Measurements from ENCODE around the gene ERBB4.

ERBB4 gene

GRCh38 chr2:212538305-212539071 is at the start of gene ERBB4:
ERBB4 (minus strand) TSS chr2:212538802; CDS start chr2:212538530, 272 bp downstream.
- peak; percentile 48 for DNase-seq

DNA sequence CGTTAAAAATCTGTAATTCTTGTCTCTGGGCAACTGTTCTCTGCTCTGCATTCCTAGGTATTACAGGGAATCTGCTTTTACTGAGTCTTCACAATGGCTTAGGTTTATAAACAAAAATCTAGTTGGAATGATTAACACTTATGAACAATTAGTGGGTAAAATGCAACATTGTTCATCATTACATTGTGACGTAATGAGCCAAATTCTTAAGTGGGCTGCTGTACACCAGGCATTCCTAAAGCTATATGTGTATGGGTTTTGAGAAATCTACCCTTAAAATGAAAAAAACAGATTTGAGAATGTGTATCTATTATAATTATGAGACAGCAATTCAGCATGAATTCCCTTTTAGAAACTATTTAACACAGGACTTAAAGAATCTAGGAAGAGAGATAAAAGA is 41.5 kb upstream of the ERBB4 start:
- no peak for DNase-seq

DNA sequence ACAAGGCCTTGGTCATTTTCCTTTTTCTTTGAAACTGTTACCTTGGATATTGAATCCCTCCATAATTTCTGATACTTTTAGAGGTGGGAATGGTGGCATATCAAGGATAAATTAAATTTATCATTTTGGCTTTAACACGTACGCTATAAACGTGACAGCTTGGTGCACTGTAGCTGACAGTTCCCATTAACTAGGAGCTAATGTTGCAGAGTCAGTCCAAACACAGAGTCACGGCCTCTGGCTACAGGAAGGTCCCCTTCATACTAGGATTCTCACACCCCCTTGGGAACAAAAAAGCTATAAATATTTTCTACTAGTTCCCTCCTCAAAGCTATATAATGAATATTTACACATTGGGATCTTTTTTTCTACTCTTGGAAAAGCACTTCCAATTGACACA is 17.7 kb upstream of the ERBB4 start:
- DNase-seq, result no peak

DNA sequence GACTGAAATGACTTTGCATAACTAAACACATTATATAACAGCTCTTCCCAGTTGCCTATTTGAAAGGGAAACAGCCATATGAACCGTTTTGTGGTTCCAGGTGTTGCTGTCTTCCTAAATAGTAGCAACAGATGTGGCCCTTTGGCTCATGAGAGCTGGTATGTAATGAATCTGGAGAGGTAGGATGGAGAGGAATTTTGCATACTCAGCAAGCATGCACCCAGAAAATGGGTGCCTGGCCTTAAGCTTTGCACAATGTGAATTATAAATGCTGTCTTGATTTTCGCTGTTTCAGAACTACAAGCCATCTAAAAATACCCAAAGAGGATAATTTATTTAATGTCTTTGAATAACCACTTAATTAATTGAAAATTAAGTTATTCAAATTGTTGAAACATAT is 15.6 kb upstream of the ERBB4 start:
- DNase-seq, result no peak

DNA sequence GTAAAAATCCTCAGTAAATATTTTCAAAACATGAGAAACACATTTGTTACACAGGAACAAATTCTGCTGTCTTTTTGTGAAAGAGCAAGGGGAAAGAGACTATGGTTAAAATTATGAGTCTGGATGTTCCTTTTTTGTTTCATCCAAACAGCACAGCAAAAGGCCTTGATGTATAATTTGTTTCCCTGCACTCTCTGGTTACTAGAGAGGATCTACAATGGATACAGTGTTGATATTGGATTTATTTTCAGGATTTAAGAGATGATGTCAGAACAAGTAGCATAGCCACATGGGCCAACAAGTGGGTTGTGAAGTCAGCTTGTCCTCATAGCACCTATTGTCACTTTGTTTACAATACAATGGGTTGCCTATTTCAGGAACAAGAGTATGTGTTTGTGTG is 11.3 kb upstream of the ERBB4 start:
- DNase-seq, result no peak

DNA sequence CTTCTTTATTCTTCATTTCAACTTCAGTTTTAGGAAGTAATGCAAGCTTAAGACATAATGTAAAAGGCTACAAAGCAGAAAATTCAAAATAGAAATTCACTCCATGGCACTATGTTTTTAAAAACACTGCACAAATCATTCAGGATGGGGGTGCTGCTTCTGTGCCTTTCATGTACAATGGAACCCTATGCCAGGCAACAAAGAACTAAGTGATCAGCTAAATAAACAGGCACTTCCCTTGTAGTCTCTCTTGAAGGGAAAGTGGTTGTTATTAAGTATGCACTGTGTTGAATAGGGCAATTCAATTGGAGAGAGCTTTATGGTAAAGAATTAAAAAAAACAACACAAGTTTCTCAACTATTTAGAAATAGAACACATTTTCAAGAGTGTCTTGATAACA is 10.9 kb upstream of the ERBB4 start:
- no peak for DNase-seq

GRCh38 chr2:212548455-212548819 is 9.8 kb upstream of the ERBB4 start:
- no peak for DNase-seq

DNA sequence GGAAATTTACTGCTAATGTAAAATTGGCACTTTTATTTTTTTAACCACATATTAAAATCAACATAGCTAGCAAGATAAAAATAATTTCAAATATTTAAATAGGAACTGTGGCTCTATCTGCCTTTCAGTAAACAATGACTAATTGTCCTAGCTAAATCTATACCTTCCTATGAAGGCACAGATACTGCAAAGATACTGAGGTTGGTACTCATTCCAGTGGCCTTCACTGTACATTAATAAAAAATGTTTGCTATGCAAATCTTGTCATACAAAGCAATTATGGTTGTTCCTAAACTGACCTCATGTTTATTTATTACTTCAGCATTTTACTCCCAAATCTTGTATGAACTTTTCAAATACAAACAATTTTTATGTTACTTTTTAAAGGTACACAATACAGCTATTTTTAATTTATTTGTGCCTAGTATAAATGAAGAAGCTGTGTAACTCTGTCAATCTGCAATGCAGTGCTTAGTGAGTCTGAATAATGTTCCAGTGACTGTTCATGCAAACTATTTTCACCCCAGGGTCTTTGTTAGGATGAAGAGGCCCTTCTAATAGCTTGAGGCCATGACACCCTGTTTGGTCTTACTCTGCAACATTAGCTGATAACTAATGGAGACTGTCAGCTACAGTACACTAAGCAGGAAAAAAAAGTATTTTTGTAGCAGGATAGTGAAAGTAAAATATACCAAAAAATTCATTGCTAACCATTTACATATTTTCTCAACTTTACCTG is 9.3 kb upstream of the ERBB4 start:
- DNase-seq, result no peak

GRCh38 chr2:212546669-212547068 is 8.1 kb upstream of the ERBB4 start:
- DNase-seq, result no peak

DNA sequence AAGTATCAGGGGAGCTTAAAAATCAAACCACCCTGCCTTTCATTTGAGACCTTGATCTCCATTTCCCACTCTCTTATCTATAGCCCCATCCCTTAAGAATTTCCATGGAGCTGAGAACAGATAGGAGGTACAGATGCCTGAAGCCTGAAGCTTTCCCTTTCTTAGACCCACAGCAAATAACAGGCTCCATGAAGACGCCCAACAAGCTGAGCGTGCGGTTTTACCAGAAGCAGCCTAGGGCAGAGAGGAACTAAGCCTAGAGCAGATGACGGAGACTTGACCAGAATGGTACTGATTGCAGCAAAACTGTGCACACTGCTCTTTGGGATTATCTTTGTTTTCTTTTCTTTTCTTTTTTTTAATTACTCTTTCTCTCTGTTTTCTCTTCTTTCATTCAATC is 1.7 kb upstream of the ERBB4 start:
- DNase-seq, result no peak

GRCh38 chr2:212539072-212539880 is 674 bp upstream of the ERBB4 start:
- peak; percentile 68 for DNase-seq

GRCh38 chr2:212537726-212538304 is 787 bp downstream of the ERBB4 start:
- peak; percentile 31 for DNase-seq

DNA sequence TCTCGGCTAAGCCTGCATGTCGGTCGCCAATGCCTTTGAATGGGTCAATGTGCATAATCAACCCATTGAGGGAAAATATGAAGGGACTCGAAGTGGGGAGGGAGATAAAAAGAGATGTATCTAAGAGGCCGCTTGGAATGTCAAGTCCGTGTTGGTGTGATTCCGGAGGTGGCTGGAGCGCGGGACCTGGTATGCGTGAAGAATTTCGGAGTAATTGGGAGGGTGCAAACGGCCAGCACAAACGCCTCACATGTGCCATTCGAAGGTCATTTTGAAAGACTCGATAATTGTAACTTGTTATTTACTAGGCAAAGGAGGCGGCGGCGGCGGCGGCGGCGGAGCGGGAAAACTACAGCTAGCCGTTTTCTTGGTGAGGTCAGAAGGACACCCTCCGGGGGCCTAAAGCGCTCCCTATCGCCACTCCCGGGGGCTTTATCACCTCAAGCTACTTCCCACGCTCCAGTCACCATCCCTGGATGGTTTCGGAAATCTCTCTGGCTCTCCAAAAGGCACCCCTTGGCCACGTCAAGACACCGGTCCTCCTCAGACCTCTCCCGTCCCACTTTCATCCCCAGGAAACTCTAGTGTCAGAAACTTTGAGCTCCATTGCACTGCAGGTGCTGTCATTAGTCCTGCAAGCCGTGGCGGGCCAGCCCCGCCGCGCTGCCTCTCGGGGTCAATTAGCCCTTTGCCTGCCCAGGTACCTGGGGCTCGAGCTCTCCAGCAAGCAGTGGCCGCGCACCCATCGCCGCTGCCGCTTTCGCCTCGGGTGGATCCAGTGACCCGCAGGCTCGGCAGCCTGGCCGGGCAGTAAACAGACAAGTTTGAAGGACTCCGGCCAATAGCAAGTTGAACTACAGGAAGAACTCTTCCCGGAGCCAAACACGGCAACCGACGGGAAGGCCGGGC is 1.5 kb downstream of the ERBB4 start:
- peak; percentile 43 for DNase-seq

GRCh38 chr2:212535996-212536816 is 2.4 kb downstream of the ERBB4 start:
- DNase-seq, result peak; percentile 38

GRCh38 chr2:212534336-212534735 is 4.3 kb downstream of the ERBB4 start:
- no peak for DNase-seq

GRCh38 chr2:212532585-212532984 is 6.0 kb downstream of the ERBB4 start:
- no peak for DNase-seq

- DNase-seq, result no peak
These were observed 6.5 kb downstream of the ERBB4 start for GRCh38 chr2:212532087-212532486.

- DNase-seq, result no peak
These were observed 7.1 kb downstream of the ERBB4 start for GRCh38 chr2:212531499-212531898.

DNA sequence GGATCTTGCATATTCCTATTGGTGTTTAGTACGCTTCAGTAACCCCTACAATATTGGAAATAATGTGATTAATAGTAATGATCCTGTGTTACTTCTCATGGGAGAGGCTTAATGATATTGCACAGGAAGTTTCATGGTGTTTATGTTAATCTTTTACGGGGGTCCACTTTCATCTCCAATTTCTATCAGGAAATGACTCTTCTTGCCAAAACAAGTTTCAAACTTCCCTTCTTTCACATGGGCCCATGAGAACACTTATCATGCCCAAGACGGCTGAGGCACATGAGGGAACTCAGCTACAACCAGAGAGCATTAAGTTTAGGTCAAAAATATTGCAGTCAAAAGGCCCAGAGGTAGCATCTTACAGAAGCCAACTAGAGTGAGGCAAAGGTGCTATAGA is 7.6 kb downstream of the ERBB4 start:
- DNase-seq, result no peak

GRCh38 chr2:212530373-212530772 is 8.2 kb downstream of the ERBB4 start:
- DNase-seq, result no peak

Measured in left hindlimb (tissue), 1 donor.